D721Med (cell line): ENCODE measurements around the gene RAB14.

Source experiments
- DNase-seq: peaks from one replicate; pipeline ENCODE4 v3.0.0; 2011; ENCODE audit warnings: low spot score; ENCODE audit not compliant: insufficient read length
- FAIRE-seq: peaks from 2 replicates; lab custom pipeline; 2011; peaks lifted over from hg19 to GRCh38; lab: Jason Lieb, UNC
- TF ChIP-seq, protein P1 (sequence below): IDR thresholded peaks from 2 replicates; pipeline ENCODE4 v1.5.1; 2012; ENCODE audit warnings: mild to moderate bottlenecking, control low read depth; ENCODE audit not compliant: insufficient read depth; ENCODE audit errors: missing control alignments

Gene RAB14

DNA sequence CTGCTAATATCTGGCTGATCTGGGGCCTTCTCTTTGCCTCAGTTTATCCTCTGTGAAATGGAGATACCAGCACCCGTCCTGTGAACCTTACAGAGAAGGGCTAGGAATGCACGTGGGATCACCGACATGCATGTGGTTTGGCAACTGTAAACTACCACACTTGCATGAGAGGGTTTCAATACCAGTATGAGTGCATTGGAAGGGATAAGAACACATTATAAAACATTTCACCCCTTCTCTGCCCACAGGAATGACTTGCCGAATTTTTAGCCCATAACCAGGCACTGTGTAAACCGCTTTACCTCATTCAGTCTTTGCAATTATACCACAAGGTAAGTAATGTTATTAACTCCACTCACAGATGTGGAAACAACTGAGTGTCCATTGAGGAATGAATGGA lies 8.9 kb upstream of the RAB14 start:
- TF ChIP-seq, protein P1, sequence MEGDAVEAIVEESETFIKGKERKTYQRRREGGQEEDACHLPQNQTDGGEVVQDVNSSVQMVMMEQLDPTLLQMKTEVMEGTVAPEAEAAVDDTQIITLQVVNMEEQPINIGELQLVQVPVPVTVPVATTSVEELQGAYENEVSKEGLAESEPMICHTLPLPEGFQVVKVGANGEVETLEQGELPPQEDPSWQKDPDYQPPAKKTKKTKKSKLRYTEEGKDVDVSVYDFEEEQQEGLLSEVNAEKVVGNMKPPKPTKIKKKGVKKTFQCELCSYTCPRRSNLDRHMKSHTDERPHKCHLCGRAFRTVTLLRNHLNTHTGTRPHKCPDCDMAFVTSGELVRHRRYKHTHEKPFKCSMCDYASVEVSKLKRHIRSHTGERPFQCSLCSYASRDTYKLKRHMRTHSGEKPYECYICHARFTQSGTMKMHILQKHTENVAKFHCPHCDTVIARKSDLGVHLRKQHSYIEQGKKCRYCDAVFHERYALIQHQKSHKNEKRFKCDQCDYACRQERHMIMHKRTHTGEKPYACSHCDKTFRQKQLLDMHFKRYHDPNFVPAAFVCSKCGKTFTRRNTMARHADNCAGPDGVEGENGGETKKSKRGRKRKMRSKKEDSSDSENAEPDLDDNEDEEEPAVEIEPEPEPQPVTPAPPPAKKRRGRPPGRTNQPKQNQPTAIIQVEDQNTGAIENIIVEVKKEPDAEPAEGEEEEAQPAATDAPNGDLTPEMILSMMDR: no peak
- DNase-seq (no peak), FAIRE-seq (no peak)

DNA sequence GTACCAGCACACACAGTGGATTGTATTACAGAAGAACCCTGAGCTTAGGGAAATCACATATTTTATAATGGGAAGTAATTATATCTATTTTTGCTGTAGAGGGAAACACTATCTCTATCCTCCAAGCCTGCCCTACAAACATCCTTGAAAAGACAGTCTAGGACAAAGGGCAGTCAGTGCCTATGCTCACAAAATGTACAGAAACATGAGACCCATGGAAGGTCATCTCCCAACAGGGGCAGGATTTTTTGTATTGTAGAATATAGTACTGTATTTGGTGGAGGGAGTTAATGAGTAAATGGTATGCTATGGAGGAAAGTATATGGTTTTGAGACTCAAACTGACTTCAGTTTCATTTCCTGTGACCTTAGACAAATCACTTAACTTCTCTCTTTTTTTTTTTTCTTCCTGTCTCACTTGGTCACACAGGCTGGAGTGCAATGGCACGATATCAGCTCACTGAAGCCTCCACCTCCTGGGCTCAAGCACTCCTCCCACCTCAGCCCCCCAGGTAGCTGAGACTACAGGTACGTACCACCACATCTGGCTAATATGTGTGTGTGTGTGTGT lies 5.8 kb upstream of the RAB14 start:
- TF ChIP-seq, protein P1: no peak
- no peak for FAIRE-seq
- DNase-seq: no peak

DNA sequence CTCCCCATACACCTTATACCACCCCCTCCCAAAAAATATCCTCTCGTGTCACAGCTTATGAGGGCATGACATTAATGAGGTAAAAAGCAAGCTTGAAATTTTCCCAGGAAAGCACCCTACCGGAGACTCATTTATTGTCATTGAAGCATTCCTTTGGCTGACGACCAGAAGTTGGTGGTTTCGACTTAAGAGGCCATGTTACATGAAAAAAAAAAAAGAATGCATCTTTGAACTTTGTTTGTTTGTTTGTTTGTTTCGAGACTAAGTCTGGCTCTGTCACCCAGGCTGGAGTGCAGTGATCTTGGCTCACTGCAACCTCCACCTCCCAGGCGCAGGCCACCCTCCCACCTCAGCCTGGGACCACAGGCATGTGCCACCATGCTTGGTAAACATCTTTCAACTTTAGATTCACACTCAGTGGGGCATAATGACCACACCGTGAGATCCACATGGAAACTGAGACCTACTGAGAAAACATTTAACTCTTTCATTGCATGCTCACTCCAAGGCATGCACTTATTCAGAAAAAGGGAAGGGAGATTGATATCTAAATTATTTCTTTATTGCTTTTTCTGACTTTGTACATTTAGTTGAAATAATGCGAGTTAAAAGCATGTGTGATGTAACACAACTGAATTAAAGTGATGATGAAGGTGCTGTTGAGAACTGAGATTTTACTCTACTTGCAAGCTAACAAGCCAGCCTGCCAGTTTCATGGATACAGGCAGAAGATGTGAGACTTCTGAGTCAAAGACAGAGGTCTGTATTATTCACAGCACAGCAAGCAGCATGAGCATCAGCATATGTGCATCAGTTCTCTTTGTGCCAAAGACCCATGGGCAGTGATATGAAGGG lies 5.1 kb upstream of the RAB14 start:
- TF ChIP-seq, protein P1: no peak
- FAIRE-seq (no peak), DNase-seq (no peak)

DNA sequence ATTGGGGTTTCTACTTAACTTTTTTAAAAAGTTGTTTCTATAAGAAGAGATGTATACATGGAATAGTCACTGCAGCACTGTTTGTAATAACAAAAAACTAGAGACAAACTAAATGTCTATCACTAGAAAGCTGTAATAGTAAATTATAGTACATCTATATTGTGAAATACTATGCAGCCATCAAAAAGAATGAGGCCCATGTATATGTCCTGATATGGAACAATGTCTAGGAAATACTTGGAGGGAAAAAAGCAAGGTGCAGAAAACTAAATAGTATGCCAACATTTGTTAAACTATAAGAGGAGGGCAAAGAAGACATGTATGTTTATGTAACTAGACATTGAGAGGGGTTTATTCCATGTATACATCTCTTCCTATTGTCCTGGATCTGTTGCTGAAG lies 2.9 kb upstream of the RAB14 start:
- TF ChIP-seq, protein P1: no peak
- FAIRE-seq: no peak
- no peak for DNase-seq

DNA sequence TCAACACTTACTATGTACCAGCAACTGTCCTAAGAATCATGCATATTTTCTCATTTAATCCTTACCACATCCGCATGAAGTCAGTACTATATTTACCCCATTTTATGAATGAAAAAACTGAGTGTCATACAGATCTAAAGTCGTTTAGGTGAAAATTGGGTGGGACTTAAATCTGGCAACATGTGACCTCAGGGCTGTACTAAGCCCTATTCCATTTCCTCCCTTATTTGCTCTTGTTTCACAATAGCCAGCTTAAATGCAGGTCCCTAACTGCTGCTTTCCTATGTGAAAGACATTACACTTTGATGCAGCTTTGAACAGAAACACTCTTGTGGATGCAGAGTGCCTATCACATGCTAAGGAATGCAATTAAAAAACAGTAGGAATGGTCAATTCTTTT lies 2.5 kb upstream of the RAB14 start:
- DNase-seq (no peak), FAIRE-seq (no peak)
- TF ChIP-seq, protein P1: no peak

DNA sequence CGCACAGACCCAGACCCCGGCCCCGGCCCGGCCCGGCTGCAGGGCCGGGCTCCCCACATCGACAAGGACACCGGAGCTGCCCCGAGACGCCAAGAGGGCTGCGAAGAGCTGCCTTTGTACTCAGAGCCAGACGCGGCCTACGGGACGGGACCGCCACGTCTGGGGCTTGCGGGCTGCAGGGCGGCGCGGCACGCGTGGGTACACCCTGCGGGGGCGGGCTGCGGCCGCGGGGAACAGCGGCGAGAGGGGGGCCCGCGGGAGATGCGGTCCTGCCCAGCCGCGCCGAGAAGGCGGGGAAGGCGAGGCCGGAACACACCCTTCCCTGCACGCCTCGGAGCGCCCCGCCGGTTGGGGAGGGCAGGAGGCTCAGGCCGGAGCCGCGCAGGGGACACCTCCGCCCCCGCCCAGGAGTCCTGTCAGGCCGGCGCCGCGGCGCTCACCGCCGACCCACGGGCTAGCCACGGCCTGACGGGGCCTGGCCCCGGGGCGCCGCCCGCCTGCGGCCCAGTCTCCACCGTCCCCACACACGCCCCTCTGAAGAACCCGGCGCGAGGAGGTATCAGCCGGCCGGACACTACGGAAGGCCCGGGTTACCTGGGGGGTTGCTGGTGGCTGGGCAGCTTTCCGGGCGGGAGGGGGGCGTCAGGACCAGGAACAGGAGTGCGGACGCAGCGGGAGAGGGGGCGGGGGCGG lies 478 bp downstream of the RAB14 start:
- TF ChIP-seq, protein P1: no peak
- FAIRE-seq (no peak), DNase-seq (no peak)
